HL-60 (cell line): ENCODE data around the gene HAUS1.
A peak's percentile ranks its signal among the peaks of the same experiment; 100 is the strongest.

Source experiments
- GABPA ChIP-seq: IDR thresholded peaks from 2 replicates; pipeline ENCODE4 v1.6.1; 2012; ENCODE audit warnings: low read depth
- POLR2AphosphoS5 ChIP-seq: IDR thresholded peaks from 2 replicates; pipeline ENCODE4 v1.6.1; 2012; ENCODE audit warnings: low read depth
- REST ChIP-seq: IDR thresholded peaks from 2 replicates; pipeline ENCODE4 v1.6.1; 2012; ENCODE audit warnings: low read depth; ENCODE audit not compliant: insufficient replicate concordance
- SPI1 ChIP-seq: IDR thresholded peaks from 2 replicates; pipeline ENCODE4 v1.6.1; 2012; ENCODE audit warnings: low read depth, mild to moderate bottlenecking, borderline replicate concordance
- TF ChIP-seq, protein P1 (sequence below): IDR thresholded peaks from one replicate; pipeline ENCODE4 v1.5.1; 2011; ENCODE audit warnings: low read length, control low read depth, inconsistent platforms; ENCODE audit not compliant: insufficient read depth

GRCh38 chr18:46141199-46141598 is 37.0 kb downstream of the HAUS1 start:
- TF ChIP-seq, protein P1, sequence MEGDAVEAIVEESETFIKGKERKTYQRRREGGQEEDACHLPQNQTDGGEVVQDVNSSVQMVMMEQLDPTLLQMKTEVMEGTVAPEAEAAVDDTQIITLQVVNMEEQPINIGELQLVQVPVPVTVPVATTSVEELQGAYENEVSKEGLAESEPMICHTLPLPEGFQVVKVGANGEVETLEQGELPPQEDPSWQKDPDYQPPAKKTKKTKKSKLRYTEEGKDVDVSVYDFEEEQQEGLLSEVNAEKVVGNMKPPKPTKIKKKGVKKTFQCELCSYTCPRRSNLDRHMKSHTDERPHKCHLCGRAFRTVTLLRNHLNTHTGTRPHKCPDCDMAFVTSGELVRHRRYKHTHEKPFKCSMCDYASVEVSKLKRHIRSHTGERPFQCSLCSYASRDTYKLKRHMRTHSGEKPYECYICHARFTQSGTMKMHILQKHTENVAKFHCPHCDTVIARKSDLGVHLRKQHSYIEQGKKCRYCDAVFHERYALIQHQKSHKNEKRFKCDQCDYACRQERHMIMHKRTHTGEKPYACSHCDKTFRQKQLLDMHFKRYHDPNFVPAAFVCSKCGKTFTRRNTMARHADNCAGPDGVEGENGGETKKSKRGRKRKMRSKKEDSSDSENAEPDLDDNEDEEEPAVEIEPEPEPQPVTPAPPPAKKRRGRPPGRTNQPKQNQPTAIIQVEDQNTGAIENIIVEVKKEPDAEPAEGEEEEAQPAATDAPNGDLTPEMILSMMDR = no peak
- TF ChIP-seq REST (no peak), GABPA (no peak), POLR2AphosphoS5 (no peak; the same call in 1 of the 2 replicates), SPI1 (peak; percentile 82)
